Bladder microvascular endothelial cell (primary cell): Measurements from ENCODE around the gene ADCY7. TPM values are rescaled to one million over a fixed set of nuclear protein-coding genes. Genes with fewer than 3 reads are reported as not detected.

Source experiments
- total RNA-seq: library from RNA; depleted of rRNA; stranded (reverse); fragments of >200 nt; gene quantifications from 2 replicates; pipeline ENCODE4 v1.2.3, GENCODE V29; 2014

The ADCY7 gene
- 1.8 and 6.1 TPM in 2 replicates for total RNA-seq

DNA sequence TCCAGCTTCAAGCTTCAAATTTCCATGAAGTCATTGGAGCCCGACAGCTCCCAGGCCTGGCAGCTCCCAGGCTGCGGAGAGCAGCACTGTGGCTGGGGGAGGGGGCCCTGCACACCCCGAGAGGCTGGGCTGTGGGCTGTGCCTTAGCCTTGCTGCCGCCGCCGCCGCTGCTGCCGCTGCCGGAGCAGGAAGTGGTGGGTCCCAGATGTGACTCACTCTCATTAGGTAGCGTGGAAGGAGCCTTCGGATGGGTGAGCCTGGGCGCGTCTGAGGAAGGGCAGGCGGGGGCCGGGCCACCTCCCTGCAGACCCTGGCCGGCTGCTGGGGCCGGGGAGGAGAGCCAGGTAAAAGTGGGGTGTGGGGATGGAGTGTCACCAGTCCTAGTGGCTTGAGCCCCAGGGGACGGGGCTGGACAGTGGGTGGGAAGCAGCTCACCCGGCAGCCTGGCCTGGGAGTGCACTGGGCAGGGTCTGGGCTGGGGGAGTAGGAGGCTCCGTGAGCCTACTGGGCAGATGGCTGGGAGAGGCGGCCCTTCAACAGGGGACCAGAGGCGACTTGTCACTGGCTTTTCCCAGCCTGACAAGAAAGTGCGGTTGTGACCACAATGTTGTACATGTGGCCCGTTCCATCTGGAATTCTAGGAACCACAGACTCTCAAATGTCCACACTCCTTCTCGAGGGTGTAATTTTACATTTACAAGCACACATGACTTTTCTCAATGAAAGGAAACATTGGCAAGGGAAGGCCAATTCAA lies at the start of gene ADCY7:
Gene ADCY7 (plus strand): TSS at position 215 of the 755 bp plus-strand sequence. CDS start 21,629 bp downstream, outside the sequence.

Other genes with a start within 250 kb of the ADCY7 start
- 20.6 and 29.8 TPM in 2 replicates for gene CNEP1R1, start 241.3 kb upstream of the ADCY7 start, total RNA-seq
- 19.9 and 27.3 TPM in 2 replicates for gene HEATR3, start 200.6 kb upstream of the ADCY7 start, total RNA-seq
- gene TENT4B, start 113.2 kb upstream of the ADCY7 start, total RNA-seq = 6.3 and 12.0 TPM in 2 replicates
- gene BRD7, start 102.4 kb downstream of the ADCY7 start, total RNA-seq = 30.3 and 47.1 TPM in 2 replicates